Heart left ventricle (tissue), 13 donors: ENCODE results near the gene GLG1.

Experiments
- CTCF ChIP-seq, 12 donors: fragments of 200-600 bp; sonication (generic) in 4 of 12; IDR thresholded peaks; one replicate each; pipeline versions ENCODE4 v1.5.0 to v1.8.0; 2018 to 2022; ENCODE audit warnings: antibody characterized with exemption in 12 of 12, mild to moderate bottlenecking in 5 of 12
- POLR2A ChIP-seq, 2 donors: fragments of 450-650 bp; IDR thresholded peaks; one replicate each; pipeline ENCODE4 v1.6.1; 2017; ENCODE audit warnings: antibody characterized with exemption in 2 of 2, mild to moderate bottlenecking in 2 of 2, moderate library complexity in 2 of 2
- donor health status: ischemic (EF 13 %, LVEDD 7.1; RV severe dilation, severe dysfunction).
- donor health status: DM: no; HTN: yes; CAD: no.
- donor health status: DM: no; HTN: no; CAD: no.
- donor health status: ischemic (EF 25% LVEDD 6.9; RV normal size, moderate dysfunction).
- donor health status: ischemic (EF 25% LVEDD 5.7; RV mildly dilated, moderate dysfunction).
- donor health status: ischemic (EF 35%, LVEDD 5.7; RV mildly dilated, moderate dysfunction).
- donor health status: nonischemic (EF 11% LVEDD 7.7; RV severe dilation, severe dysfunction).
- donor health status: DM: yes; HTN: yes; CAD: no.
- donor health status: PGD.
- donor health status: ischemic (EF 29% LVEDD 5.4; RV normal size, mild dysfunction).
- donor health status: nonischemic (EF 23%, LVEDD 6.1; RV moderate dilation, normal function).

- TF ChIP-seq CTCF (IDR thresholded peaks at IDR 0.05) (no peak), POLR2A (IDR thresholded peaks at IDR 0.05) (no peak)
Measured at GRCh38 chr16:74565378-74565777, 41.5 kb downstream of the GLG1 start.
